NCI-H82 treated with DMSO at 0.1 percent for 48 hours (cell line): ENCODE measurements around the gene MARCHF7.
"Not testable (repeated sequence)": the region's sequence is repeated elsewhere in the genome, so short reads cannot be mapped to it uniquely, and the experiment has no call there.

Source experiments
- DNase-seq: peaks from one replicate; lab custom pipeline; 2025; ENCODE audit not compliant: unreplicated experiment; lab: John Stamatoyannopoulos, UW

Gene MARCHF7

DNA sequence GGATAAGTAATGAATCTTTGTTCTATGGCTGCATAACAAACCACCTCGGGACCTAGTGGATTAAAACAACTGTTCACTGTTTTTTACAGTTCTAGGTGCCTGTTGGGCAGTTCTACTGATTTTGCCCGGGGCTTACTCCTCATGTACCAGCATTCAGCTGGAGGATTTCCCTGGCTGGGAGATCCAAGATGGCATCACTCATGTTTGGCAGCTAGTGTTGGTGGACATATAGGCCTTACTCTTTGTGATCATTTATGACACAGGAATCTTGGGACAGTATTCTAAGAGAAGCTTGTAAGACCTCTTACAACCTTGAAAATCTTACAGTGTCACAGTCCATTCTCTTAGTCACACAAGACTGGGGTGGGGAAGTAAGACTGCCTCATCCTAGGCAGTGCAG is 4.6 kb downstream of the MARCHF7 start:
- DNase-seq, result no peak

DNA sequence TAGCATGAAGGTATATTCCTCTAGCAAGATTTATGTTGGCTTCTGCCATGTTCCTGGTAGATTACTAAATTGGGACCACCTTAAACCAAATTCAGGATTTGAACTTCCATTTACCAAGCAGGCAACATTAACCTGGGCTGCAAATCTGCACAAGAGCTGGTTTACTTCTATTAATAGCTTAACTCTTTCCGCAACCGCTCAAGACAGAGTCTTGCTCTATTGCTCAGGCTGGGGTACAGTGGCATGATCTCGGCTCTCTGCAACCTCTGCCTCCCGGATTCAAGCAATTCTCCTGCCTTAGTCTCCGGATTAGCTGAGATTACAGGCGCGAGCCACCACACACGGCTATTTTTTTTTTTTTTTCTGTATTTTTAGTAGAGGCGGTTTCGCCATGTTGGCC is 8.4 kb downstream of the MARCHF7 start:
- no peak for DNase-seq

DNA sequence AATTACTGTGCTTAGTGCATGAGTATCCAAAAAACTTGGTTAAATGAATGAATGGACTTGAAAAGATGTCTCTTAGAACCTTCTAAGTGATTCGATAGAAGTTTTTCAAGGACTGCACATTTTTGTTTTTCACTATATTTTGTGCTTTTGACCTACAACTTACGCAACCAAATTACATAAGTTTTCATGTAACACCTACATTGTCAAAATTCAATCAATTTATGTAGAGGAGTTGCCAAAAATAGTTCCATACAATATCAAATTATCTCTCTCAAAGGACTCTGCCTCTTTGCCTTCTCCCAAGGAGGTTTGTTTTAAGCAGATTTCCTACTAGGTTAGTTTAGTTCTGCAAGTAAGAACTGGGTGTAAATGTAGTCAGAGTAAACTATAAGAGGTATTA is 10.3 kb downstream of the MARCHF7 start:
- DNase-seq, result no peak

DNA sequence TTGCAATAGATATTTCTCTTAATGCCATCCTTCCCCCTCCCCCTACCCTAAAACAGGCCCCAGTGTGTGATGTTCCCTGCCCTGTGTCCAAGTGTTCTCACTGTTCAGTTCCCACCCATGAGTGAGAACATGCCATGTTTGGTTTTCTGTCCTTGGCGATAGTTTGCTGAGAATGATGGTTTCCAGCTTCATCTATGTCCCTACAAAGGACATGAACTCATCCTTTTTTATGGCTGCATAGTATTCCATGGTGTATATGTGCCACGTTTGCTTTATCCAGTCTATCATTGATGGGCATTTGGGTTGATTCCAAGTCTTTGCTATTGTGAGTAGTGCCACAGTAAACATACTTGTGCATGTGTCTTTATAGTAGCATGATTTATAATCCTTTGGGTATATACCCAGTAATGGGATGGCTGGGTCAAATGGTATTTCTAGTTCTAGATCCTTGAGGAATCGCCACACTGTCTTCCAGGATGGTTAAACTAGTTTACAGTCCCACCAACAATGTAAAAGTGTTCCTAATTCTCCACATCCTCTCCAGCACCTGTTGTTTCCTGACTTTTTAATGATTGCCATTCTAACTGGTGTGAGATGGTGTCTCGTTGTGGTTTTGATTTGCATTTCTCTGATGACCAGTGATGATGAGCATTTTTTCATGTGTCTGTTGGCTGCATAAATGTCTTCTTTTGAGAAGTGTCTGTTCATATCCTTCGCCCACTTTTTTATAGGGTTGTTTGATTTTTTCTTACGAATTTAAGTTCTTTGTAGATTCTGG is 12.7 kb downstream of the MARCHF7 start:
- DNase-seq, result not testable (repeated sequence)

DNA sequence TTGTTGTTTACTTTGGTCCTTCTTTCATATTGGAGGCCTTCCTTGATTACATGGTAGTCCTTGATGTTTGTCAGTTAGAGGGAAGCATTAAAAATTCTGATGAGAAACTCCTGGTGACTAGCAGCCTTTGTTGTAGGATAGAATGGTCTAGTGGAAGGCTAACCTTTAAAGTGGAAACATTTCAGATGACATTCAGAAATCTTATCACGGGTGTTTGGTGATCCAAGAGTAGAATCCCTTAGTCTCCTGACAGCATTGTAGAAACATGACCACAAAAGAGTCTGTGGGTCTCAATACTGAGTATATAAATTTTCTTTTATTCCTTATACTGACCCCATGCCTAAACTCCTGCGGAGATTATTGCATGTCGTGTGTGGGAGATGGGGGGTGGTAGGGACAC is 13.4 kb downstream of the MARCHF7 start:
- no peak for DNase-seq

DNA sequence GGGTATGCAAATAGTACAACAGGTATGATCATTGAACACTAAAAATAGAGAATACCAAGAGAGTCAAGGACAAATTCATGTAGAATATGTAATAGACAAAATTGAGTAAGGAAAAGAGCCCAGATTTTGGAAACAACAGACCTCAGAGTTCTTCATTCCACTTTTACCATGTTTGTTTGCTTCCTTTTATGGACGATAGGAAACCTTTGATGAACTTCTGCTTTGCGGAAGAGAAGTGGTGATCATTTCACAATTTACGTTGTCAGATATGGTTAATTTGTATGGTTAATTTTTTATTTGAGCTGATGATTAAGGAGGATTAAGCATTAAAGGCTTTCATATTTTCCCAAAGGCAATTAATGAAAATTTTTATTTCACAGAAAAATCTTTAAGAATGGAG is 16.3 kb downstream of the MARCHF7 start:
- DNase-seq, result no peak

DNA sequence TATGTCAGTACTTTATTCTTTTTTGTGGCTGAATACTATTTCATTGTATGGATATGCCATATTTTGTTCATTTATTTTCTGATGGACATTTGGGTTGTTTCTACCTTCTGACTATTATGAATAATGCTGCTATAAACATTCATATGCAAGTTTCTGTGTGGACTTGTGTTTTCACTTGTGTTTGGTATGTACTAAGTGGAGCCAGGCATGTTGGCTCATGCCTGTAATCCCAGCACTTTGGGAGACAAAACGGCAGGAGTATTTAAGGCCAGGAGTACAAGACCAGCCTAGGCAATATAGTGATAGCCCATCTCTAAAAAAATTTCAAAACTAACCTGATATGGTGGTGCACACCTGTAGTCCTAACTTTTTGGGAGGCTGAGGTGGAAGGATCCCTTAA is 23.3 kb downstream of the MARCHF7 start:
- no peak for DNase-seq

DNA sequence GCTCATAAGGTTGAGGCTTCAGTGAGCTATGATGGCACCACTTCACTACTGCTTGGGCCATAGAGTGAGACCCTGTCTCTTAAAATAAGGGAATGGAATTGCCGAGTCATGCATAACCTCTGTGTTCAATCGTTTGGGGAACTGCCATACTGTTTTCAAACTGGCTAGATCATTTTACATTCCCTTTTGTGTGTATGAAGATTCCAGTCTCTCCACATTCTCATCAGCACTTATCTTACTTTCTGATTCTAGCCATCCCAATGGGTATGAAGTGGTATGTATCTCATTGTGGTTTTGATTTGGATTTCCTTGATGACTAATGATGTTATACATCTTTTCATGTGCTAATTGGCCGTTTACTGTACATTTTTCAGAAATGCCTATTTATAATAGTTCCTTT is 23.7 kb downstream of the MARCHF7 start:
- DNase-seq, result no peak

DNA sequence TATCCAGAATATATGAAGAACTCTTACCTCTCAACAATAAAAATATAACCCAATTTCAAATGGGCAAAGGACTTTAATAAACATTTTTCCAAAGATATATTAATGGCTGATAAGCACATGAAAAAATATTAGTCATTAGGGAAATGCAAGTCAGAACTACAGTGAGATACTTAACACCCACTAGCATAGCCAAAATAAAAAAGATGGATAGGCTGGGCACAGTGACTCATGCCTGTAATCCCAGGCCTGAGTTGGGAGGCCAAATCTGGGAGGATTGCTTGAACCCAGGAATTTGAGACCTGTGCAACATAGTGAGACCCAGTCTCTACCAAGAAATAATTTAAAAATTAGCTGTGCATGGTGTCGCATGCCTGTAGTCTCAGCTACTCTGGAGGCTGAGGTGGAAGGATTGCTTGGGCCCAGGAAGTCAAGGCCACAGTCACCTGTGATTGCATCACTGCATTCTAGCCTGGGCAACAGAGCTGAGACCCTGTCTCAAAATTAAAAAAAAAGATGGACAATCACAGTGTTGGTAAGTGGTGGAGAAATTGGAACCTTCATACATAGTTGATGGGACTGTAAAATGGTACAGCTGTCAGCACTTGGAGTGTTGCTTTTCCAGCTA is 25.1 kb downstream of the MARCHF7 start:
- no peak for DNase-seq

DNA sequence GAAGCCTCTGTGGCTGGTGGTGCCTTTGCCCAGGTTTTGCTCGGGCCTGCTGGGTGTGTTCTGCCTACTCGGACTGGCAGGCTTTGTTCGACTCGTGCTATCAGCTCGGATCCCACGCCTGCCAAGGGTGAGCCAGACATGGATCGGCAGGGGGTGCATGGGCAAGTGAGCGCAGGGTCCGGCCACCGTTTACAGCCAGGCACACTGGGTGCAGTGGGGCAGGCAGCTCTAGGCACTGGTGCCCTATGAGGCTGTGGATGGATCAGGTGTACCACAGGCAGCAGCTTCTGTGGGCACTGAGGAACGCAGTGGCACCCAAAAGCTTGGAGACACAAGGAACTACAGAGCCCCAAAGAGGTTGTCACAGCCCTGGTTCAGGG is 25.6 kb downstream of the MARCHF7 start:
- no peak for DNase-seq

DNA sequence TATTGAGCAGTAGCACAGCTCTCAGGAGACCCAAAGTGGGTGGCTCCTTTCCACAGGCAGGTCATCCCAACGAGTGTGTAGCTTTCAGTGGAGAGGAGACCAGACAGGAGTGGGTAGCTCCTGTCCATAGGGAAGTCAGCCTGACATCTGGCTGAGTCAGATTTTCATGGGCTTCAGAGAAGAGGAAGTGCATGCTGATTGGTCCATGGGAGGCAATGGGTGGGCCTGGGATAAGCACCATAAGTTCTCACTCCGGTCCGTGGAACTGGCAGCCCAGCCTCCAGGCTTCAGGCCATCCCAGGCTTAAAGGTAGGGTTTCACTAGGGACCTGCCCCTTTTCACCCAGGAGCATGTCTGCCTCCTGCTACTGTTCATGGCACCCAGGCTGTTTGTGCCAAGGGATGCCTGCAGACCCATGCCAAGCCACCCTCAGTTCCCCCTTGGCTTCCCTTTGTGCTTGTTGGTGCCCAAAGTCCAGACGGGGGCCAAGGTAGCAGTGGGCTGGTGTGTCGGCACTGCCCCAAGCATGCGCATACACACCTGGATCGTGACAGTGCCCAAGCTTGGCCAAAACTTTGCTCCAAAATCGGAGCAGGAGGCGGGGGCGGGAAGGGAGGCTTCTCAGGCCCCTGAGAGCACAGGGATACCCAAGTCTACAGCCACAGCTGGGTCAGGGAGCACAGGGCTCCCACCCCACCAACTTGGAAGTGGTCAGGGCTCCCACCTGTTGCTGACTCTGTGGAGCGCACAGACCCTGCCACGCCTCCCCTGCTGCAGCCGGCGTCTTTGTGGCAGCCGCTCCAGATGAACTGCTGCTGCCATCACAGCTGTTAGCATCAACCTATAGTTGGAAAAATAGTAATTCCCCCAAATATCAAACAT is 26.4 kb downstream of the MARCHF7 start:
- no peak for DNase-seq

DNA sequence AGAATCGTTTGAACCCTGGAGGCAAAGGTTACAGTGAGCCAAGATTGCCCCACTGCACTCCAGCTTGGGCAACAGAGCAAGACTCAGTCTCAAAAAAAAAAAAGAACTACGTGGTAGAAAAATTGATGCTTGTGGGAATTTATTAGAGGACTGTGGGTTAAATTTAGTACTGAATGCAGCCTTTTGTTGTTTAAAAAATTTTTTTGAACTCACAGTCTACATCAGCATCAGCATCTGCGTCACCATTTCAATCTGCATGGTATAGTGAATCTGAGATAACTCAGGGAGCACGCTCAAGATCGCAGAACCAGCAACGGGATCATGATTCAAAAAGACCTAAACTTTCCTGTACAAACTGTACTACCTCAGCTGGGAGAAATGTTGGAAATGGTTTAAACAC is 30.5 kb downstream of the MARCHF7 start:
- DNase-seq, result no peak

DNA sequence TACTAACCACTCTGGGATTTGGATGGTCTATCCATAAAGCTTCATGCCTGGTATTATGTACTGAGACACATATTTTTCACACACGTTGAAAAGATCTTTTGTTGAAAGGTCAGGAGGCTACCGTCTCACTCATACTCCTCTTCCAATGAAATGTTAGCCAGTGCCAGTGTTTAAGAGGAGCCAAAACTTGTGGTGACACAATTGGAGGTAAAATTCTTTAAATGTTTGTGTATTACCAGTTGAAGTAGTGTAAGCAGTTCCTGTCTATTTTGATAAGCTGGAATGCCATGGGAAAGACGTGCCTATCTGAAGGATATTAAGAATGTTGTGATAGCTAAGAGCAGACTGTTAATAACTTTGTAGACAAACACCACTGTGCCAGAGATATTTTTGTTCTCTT is 32.1 kb downstream of the MARCHF7 start:
- DNase-seq, result no peak

DNA sequence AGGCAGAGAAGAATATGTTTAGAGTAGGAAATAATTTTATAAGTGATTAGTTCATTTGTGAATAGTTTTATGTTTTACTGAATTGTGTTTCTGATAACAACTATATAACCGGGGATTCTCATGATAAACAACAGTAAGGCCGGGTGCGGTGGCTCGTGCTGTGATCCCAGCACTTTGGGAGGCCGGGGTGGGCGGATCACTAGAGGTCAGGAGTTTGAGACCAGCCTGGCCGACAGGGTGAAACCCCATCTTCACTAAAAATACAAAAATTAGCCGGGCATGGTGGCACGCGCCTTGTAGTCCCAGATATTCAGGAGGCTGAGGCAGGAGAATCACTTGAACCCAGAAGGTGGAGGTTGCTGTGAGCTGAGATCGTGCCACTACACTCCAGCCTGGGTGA is 32.9 kb downstream of the MARCHF7 start:
- DNase-seq, result not testable (repeated sequence)

DNA sequence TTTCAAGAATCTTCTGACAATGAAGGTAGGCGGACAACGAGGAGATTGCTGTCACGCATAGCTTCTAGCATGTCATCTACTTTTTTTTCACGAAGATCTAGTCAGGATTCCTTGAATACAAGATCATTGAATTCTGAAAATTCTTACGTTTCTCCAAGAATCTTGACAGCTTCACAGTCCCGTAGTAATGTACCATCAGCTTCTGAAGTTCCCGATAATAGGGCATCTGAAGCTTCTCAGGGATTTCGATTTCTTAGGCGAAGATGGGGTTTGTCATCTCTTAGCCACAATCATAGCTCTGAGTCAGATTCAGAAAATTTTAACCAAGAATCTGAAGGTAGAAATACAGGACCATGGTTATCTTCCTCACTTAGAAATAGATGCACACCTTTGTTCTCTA is 35.8 kb downstream of the MARCHF7 start:
- no peak for DNase-seq

DNA sequence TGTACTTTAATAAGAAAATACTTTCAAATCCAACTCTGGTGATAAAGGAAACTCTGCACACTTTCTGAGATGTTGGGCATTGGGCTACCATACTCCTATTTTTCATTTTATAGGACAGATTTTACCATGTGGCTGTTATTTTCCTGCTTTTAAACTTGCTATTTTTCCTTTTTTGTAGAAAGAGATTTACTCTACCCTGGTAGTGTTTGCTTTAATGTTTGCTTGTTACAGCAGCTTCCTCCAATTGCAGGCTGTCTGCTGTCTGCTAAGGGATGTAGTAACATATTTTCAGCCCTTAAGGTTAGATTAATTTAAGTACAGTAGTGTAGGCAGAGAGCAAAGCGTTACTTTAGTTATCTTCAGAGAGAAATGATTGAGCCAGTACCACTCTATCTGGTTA is 38.6 kb downstream of the MARCHF7 start:
- no peak for DNase-seq

DNA sequence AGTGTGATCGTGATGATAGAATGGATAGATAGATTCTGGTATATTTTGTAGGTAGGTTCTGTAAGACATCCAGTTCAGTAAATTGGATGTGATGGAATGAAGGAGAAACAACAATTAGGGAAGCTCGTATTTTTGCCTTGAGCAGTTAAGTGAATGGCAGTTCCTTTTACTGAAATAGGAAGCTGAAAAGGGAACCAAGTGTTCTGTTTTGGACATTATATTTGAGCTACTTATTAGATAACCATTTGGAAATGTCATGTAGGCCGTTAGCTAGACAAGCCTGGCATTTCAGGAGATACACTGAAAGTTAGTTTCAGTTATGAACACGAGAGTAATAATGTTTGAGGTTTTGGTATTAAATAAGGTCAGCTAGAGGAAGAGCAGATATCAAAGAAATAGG is 41.5 kb downstream of the MARCHF7 start:
- DNase-seq, result no peak

DNA sequence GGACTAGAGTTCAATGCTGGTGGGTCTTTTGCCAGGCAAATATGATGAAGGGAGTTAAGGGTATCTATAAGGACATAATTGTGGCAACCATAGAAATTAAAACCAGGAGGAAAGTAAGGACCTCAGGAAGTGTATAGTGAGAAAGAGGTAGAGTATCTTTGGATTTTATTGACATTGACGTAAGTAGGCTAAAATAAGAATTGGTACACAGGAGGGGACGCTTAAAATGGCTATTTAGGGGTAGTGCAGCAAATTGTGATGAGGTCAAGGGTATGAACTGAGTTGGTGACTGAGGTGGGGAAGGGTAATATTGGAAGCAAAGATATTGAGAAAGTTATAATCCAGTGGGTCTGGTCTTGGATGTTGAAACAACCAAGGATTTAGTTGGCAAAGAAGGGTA is 42.7 kb downstream of the MARCHF7 start:
- DNase-seq, result no peak

DNA sequence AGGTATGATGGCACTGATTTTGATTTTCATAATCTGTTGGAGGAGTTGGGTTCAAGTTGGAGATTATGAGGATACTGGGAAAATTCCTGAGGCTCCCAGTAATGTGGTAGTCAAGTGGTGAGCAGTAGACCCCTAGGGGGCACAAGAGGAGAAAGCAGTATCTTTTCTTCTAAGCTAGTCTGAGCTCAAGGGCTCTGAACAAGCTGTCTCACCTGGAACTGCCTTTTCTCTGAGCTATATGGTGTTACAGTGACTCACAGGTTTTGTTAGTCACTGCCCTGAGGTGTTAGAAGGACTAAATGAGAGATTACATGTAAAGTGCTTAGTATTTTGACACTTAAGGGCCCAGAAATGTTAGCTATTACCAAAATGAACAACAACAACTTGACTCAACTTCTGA is 43.5 kb downstream of the MARCHF7 start:
- DNase-seq, result no peak

DNA sequence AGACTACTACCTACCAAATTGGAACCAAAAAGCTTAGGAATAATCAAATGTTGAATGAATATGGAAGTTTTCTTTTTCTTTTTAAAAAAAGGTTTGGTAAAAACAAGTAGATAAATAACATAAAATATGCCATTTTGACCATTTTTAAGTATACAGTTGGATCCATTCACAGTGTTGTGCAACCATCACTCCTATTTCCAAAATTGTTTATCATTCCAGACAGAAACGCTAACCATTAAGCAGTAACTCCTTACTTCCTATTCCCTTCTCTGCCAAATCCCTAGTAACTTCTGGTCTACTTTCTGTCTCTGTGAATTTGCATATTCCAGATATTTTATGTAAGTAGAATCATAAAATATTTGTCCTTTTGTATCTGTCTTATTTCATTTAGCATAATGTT is 45.9 kb downstream of the MARCHF7 start:
- no peak for DNase-seq

DNA sequence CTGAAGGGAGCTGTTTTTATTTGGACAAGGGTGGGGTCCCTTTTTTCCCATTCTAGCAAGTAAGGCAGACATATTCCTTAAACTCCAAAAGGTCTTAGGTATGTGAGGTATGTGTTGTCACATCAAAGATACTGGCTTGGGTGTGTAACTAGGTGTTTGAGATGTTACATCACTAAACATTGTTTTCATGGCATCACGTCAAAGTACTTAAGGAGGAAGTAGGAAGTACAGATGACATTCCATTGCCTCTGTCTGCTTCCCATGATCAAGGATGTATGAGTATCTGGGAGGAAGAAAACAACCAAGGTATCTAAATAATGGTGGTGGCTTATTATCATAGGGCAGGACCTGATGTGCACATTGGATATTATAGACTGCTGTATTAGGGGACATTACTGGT is 46.4 kb downstream of the MARCHF7 start:
- DNase-seq, result no peak

DNA sequence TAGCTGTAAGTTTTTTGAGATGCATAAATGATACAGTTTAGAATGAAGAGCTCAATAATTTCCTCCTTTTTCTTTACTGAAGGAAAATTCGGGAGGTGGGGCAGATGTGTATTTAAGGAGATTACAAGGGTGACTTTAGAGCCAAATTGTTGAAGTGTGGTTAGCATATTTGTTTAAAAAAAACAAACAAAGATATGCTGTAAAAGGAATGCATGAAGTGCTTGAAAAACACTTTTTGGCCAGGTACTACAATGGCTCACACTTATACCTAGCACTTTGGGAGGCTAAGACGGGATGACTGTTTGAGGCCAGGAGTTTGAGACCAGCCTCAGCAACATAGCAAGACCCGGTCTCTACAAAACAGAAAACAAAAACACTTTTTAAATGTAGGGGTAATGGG is 47.3 kb downstream of the MARCHF7 start:
- DNase-seq, result no peak
